ENCODE measurements around the gene BCL11B.

BCL11B gene

DNA sequence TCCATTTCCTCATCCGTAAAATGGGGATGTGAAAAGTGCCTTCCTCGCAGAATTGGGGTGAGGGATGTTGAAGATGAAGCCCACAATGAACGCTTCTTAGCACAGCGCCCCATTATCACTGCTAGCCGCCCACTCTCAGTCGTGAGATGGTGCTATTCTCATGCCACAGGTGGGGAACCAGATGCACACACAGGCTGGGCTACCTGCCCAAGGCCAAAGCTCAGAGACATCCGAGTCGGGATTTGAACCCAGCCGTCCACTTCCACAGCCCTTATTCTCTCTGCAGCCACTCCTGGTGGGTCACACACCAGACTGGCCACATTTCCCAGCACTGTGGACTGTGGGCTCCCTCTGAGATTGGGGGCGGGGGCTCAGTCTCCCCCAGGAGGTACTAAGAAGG is 55.8 kb downstream of the BCL11B start:
- no peak for DNase-seq

DNA sequence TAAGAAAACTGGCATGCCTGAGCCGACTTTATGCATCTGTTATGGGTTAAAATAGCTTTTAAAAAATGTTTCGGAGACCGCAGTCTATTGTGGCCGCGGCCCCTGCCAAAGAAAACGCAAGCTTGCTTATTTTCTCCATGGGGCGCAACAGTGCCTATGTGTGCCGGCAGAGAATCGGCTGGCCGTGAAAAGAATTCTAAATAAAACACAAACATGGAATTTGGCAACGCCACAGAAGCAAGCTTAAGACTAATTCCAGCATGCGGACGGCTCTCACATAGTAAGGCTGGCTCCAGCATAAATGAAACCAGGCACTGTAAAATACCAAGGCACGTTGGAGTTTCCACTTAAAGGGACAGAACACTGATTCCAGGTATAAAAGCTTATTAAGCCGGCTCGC is 56.7 kb downstream of the BCL11B start:
- no peak for DNase-seq

DNA sequence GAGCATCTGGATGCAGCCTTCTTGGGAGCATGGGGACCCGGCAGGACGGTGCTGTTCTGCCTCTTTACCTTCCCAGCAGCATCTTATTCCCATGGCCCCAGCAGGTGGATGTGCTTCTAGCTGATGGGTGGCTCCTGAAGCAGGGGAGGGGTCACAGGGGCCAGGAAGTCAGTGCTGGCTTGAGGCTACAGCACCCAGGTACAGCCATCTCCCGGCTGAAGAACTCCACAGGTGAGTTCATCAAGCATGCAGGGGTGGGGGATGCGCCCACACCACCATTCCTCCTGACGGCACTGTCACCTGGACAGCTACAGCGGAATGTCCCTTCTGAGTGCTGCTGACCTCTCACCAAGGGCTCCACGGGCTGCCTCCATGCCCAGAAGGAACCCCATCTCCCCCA is 57.3 kb downstream of the BCL11B start:
- DNase-seq, result no peak

DNA sequence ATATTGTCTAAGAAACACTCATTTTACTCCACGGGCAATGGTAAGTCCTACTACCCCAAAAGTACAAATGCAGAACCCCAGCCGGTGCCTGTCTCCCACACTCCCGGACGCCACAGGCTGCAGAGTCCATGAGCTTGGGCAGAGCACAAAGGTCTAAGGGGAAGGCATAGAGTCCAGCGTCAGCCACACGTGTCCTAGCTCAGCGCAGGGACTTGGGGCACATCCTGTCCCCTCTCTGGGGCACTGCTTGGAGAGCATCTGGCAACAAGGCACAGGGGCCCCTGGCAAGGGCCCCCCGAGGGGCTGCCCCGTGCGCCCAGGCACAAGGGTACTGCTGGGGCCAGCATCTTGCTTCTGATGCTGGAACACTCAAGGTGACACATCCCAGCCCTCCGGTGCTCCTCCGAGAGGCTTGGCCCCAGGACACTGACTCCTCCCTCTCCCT is 58.4 kb downstream of the BCL11B start:
- DNase-seq, result no peak

DNA sequence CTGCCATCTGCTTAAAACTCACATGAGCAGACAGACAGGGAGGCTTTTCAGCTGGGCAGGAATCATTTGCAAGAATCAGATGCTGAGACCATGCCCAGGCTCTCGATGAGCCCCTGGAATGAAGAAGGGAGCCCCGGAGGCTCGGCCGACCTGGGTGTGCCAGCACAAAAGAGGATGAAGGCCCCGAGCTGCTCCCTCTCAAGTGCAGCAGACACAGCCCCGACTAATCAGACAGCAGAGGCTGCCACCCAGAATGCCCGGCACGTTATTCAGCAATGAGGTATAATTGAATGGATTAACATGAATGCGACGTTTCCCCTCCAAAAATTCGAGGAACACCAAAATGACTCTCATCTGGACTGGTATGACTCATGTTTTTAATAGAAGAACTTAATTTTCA is 58.9 kb downstream of the BCL11B start:
- DNase-seq, result no peak

DNA sequence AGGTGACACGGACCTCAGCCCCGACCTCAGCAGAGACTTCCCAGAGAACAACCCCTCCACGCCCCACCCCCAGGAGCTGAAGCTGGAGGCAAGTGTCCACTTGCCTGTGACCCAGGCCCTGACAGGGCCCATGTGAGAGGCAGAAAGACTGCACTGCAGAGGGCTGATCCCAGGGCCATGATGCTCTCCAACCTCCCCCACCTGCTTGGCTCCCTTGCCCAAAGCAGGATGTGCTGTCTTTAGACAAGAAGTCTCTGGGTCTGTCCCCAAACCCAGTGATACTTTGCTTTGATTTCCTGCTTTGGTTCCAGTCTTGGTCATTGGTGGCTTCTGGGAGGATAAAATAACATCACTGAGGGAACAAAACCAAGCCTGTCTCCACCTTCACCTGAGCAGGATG is 59.4 kb downstream of the BCL11B start:
- no peak for DNase-seq

DNA sequence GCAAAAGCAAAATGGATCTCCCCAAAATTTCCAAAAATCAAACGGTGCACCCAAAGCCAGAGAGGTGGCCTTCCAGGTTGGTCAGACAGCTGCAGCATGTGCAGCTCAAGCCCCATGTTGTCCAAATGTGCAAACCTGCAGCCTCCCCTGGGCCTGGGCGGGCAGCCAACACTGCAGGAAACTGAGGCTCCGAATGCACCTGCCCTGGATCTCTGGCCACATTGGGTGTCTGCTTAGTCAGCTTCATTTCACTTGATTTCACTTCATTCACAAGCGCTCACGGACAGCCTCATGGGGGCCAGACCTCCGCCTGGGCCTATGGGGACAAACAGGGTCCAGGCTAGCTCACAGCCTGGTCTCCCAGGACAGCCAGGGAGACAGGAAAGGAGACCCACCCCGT is 59.8 kb downstream of the BCL11B start:
- no peak for DNase-seq

DNA sequence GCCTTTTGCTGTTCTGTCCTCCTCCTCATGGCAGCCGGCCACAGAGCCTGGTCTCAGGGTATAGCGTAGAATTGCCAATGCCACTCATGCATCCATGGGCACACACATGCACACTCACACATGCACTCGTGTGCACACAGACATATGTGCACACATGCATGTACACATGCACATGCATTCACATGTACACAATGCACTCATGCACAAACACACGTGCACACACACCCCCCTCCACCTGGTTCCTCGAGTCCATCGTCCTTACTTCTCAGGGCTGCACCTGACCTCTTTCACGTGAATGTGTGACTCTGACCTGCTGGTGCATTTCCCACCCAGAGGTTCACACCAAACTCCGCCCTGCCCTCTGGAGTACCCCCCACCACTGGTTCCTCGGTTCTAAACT is 60.6 kb downstream of the BCL11B start:
- DNase-seq, result no peak

DNA sequence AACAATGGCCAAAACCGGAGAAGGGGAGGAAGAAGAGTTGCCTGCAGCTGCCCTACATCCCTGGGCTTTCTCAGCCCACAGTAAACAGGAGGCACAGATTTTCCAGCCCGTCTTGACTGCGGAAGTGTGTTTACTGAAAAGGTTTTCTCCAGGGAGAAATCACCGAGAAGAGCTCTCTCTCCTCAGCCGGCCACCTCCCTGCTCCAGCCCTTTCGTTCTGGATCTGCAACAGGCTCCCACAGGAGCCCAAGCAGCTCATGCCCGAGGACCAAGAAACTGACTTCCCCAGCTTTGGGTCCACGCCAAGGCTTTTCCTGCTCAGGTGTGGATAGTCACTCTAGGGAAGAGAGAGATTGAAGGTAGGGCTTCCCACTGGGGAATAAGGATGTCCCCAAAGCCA is 61.7 kb downstream of the BCL11B start:
- DNase-seq, result no peak

DNA sequence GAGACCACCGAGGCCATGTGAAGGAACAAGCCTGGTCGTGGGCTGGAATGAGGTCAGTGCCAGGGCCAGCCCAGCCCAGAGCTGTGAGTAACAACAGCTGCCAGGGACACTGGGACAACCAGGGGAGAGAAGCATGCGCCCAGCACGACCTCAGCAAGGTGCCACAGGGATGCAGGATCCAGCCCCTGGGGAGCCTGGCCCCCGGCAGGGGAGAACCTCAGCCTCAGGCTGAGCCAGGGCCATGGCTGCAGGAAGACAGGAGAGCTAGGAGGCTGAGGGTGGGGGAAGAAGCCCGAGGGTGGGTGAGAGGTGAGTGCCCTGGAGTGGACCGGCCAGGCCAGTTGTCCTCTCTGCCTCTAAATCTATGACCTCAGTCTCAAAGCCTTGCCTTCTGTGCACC is 62.6 kb downstream of the BCL11B start:
- no peak for DNase-seq

DNA sequence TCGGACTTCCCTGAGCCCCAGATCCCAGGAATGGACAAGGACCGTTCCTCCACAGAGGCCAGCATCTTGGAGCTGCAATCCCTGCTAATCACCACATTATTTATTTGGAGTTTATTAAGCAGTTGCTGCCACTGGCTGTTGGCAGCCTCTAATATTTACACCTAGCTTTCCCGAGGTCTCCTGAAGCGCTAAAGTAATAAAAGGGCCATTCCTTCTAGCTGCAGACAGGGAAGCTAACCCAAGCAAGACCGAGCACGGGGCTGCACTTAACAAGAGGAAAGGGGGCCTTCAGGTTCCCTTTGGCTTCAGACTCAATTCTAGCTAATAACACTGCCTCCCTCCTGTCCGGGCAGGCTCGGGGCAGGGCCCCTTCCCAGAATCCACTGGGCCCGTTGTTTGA is 63.7 kb downstream of the BCL11B start:
- no peak for DNase-seq

DNA sequence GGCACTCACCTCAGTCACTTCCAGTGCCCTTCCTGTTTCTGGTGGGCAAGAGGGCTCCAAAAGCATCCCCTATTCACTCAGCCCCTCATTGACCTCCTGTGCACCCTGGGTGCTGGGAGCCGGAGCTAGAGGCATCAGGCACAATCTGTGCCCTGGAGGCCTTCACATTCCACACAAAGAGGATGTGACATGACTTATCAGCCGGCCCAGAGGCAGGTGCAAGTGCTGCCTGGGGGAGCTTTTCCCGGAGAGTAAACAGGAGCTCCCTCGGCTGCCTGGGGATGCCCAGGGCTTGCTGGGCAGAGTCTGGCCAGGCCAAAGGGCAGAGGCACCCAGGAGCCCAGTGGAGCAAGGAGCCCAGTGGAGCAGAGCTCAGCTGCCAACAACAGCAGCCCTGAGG is 64.5 kb downstream of the BCL11B start:
- DNase-seq, result no peak

DNA sequence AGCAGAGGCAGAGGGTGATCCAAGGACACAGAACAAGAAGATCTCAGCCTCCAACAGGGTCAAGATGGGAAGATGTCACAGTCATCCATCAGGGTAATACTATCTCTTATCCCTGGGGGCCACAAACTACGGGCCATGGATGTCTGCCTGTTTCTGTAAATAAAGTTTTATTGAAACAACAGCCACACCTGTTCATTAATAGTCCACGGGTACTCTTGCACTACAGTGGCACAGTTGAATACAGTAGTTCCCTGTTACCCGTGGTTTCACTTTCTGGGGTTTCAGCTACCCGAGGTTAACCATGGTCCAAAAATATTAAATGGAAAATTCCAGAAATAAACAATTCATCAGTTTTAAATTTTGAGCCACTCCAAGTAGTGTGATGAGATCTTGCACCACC is 65.9 kb downstream of the BCL11B start:
- no peak for DNase-seq

DNA sequence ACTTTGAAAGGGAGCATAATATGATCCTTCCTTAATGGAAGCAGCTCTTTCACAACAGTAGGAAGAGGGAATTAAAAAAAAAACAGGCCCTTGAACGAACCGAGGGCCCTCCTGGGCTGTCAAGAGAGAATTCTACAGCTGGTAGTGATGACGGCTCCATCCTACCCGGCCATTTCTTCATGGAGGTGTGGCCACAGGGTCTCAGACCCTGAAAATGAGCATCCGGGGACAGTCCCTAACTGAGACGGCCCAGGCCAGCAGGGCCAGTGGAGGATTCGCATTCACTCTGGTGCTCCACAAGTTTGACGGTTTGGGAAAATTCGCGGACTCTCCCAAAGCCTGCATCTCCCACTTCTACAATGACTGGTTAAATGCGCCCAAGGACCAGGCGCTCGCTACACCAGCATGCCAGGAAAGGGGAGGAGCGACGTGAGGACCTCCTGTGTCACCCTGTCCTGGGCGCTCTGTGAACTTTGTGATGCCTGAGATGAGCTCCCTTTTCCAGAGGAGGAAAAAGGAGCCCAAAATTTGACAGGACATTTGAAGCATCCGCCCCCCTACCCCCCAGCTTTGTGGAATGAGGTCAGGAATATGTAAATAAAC is 66.8 kb downstream of the BCL11B start:
- no peak for DNase-seq

DNA sequence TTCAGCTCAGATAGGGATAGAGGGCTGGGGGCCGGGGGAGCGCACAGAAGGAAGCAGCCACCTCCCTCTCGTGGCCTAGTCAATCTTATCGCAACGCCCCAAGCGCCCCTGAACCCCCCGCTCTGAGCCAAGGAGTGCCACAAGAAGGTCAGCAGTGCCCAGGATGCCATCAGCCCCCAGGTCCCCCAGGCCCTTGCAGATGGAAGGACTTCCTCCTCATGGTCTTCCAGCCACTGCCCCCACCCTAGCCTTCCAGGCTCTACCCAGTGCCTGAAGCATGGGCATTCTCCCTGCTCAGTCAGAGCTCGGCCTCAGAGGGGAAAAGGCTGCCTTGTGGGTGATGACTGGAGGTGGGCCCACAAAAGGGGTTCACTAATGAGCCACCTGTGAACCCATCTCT is 68.2 kb downstream of the BCL11B start:
- no peak for DNase-seq

DNA sequence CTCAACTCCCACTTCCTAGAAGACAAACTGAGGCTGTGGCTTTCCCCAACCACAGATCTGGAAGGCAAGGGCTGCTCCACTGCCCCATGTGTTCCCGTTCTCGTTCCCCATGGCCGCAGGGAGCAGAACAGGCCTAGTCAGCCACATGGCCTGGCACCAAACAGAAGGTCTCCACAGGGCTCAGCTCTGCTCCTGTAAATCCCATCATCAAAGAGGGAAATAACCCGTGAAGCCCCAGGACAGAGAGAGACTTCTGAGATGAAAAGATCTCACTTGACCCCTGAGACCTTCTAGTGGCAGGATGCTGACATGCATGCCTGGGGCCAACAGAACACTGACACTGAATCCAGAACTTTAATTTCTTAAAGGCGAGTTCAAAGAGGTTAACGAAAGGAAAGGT is 68.9 kb downstream of the BCL11B start:
- DNase-seq, result no peak

DNA sequence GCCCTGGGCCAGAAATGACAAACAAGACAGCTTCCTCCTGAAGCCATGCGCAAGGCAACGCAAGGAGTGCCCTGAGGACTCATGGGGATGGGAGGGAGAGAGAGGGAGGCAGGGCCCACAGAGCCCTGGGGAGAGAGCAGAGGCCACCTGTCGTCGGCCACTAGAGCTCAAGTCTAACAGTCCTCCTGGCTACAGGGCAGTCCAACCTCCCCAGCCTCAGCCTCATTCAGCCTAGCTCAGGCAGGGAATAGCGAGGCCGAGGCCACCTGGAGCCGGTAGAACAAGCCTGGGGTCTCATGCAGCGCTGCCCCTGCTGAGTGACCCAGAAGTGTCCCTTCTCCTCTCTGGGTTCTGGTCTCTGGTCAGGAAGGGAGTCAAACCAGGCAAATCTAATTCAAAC is 69.5 kb downstream of the BCL11B start:
- DNase-seq, result no peak

DNA sequence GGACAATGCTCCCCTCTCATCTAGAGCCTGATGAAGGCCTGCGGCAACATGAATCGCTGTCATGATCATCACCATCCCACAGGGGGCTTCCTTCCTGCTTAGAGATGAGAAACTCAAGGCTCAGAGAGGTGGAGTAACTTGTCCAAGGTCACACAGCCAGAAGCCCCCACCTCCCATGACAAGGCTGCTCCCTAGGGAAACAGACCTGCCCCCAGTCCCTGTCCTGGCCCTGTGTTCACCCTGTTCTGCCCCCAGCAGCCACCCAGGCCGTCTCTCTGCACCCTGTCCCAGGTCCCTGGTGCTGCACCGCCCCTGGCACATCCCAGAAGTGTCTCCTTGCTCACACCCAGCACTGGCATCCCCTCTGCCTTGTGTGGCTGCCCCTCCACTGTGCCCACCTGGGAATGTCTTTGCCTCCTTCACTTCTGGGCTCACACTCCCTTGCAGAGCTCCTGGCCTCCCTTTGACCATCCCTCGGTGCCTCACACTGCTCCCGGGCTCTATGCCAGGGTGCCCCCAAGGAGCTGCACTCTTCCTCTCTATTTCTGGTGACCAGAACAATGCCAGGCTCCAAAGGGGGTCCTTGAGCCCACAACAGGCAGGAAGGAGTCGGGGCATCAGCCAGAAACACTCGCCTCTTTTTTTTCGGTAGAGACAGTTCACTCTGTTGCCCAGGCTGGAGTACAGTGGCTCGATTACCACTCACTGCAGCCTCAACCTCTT is 70.5 kb downstream of the BCL11B start:
- DNase-seq, result no peak

DNA sequence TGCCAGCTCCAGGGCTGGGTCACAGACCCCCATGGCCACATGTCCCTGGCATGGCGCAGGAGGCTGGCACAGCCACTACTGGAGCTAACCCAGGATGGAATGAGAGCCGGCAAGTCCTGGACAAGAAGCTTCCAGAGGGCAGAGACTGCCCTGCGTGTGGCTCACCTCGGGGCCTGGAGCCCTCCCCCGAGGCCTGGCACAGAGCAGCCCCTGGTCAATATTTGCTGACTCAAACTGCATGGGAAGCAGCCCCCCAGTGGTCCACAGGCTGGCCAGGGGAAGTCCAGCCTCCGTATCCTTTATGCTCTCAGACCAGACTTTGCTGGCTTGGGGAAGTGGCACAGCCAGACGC is 71.4 kb downstream of the BCL11B start:
- DNase-seq, result no peak

DNA sequence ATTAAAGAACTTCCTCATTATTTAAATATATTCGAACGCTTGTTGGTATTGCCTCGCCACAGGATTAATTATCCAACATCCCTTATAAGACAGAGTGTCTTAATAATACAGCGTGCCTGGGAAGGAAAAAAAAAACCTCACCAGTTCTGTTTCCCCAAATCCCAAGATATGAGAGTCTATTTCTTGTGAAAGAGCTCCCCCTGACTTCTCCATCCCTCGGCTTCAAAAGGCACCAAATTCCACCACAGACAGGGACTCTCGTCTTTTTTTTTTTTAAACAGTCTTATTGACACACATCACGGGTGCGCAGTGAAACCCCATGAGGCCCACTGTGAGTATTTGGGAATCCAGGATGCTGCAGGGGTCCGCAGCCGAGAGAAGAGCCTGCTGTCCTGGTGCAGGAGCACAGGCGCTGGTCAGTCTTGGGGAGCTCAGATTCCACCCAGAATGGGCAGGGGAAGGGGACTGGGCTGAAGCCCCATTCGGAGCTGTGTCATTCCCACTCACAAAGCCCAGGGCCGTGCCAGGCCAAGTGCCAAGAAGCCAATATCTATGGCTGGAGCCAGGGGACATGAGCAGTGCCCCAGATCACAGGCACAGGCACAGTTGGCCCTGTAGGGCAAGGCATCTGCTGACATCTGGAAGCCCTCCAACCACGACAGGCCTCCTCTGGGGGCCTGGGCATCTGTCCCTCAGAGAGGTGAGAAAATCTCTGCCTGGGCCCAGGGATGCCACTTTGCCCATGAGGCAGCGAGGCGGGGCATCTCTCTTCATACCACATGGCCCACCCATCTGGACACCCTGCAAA is 71.9 kb downstream of the BCL11B start:
- no peak for DNase-seq

DNA sequence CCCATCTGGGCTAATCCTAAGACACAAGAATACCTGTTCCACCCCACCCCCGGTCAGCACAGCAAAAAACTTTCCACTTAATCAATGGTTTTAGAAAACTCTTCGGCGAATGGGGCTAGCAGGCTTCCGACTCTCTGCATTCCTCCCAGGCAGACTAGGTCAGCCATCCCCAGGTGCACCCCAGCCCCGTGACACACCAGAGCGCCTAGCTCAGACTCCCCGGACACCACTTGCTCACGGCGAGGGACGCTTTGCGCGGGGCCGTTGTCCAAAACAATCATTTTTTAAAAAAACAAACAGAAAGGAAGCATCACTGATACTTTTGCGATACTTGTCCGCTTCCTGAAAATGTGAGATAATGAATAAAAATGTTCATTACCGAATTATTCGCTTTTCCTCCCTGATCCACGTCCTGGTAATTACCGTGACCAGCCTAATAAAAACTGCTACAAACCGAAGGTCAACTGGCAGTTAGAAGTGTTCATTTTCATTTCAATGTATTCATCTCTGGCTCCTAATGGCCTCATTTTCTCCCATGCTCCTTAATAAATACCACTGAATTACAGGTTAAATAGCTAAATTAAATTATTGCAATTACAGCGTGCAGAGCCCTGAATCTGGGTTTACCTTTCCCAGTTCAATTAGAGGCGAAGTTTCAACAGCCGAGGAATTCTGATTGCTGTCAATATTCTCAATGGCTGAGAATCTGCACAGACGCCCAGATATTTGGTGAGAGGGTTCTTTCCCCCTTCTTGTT is 73.1 kb downstream of the BCL11B start:
- DNase-seq, result no peak

DNA sequence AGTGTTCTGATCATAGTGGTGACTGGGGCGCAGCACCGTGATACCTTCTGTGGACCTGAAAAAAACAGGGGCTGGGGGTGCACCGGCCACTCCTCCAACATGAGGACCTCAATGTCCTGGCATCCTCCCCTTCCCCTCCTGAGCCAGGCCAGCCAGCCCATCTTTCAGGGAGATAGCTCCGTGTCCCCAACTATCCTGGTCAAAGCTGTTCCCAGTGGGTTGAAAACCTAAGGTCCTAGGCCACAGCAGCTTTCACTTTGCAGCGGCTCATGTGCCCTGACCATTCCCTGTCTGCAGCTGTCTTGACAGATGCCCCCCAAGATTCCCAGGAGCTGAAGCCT is 75.7 kb downstream of the BCL11B start:
- no peak for DNase-seq

DNA sequence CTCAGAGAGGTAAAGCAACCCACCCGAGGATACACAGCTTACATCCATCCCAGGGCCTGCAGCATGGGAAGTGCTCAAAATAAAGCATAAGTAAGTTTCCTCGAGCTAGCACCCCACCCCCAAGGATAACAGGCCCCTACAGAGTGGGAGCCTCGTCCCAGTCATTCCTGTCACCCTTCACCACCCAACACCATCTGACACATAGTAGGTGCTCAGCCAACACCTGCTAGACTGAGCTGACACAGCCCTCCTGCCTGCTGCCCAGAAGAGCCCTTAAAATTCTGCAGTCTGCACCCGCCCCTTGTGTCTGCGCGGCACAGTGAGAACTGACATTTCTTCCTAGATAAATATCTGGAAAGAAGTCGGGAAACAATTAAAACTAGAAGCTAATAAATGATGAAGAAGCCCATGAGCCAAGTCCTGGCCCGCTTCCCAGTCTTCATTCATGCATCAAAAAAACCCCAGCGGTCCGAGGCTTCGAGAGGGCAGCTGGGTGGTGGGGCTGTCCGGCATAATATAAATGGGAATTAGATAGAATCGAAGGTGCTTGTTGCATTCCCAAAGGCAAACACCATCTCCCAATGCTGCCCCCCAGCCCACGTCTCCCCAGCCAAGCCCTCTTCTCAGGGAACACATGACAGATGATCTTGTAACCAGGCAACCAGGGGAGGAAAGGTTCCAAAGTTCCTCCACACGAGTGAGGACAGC is 76.2 kb downstream of the BCL11B start:
- DNase-seq, result no peak
